HEK293 (cell line): ENCODE measurements around the gene PMS1.

ENCODE experiments used
- CTCF ChIA-PET: fragments of 350-600 bp; formaldehyde crosslinking; extraction: SDS; loops from one replicate; lab custom pipeline; 2021; ENCODE audit warnings: antibody characterized with exemption; lab: Yijun Ruan, JAX
- POLR2A ChIA-PET: fragments of 300-600 bp; formaldehyde crosslinking; extraction: SDS; loops from one replicate; lab custom pipeline; 2020; ENCODE audit warnings: antibody characterized with exemption, inconsistent platforms; lab: Yijun Ruan, JAX
- H3K27ac ChIP-seq: fragments of 200-500 bp; sonication (Bioruptor generic); 2 replicates; pipeline ENCODE4 v1.5.1; 2014; ENCODE audit warnings: low read depth, low read length, control low read depth, inconsistent platforms; ENCODE audit errors: extremely low read depth
- H3K36me3 ChIP-seq, 2 experiments: fragments of 200-500 bp in 1 of 2; sonication (Bioruptor generic) in 1 of 2; 1 replicate in 1 of 2; 2 replicates in 1 of 2; pipeline ENCODE4 v1.5.1; 2014 to 2017; ENCODE audit warnings: inconsistent platforms in 2 of 2, low read length in 2 of 2; ENCODE audit not compliant: control insufficient read depth in 2 of 2, insufficient read depth in 1 of 2
- H3K4me1 ChIP-seq: fragments of 200-500 bp; sonication (Bioruptor generic); 2 replicates; pipeline ENCODE4 v1.5.1; 2014; ENCODE audit warnings: mild to moderate bottlenecking, low read length, inconsistent platforms; ENCODE audit not compliant: control insufficient read depth, insufficient read depth
- H3K4me3 ChIP-seq: 2 replicates; pipeline ENCODE4 v1.5.1; 2011; ENCODE audit warnings: low read depth, mild to moderate bottlenecking, control low read depth, low read length, moderate library complexity
- H3K9me3 ChIP-seq: fragments of 200-500 bp; sonication (Bioruptor generic); 2 replicates; pipeline ENCODE4 v1.5.1; 2014; ENCODE audit warnings: low read depth, low read length, inconsistent platforms; ENCODE audit not compliant: control insufficient read depth, insufficient read depth
- BCL6B ChIP-seq: fragments of 450-650 bp; formaldehyde crosslinking; IDR thresholded peaks from 2 replicates; pipeline ENCODE4 v1.5.1; 2017; ENCODE audit warnings: missing biosample characterization, missing genetic modification characterization
- GLI2 ChIP-seq: fragments of 450-650 bp; formaldehyde crosslinking; IDR thresholded peaks from 2 replicates; pipeline ENCODE4; 2017; ENCODE audit warnings: missing biosample characterization, missing genetic modification characterization, low read depth, borderline replicate concordance
- OVOL3 ChIP-seq: fragments of 450-650 bp; formaldehyde crosslinking; IDR thresholded peaks from 2 replicates; pipeline ENCODE4 v1.5.1; 2016; ENCODE audit warnings: missing biosample characterization, missing genetic modification characterization
- PRDM2 ChIP-seq: fragments of 450-650 bp; formaldehyde crosslinking; IDR thresholded peaks from 2 replicates; pipeline ENCODE4 v1.5.1; 2016; ENCODE audit warnings: missing biosample characterization, missing genetic modification characterization, borderline replicate concordance
- SP3 ChIP-seq: fragments of 450-650 bp; formaldehyde crosslinking; IDR thresholded peaks from 2 replicates; pipeline ENCODE4 v1.5.1; 2016; ENCODE audit warnings: missing biosample characterization, missing genetic modification characterization
- TCF7L2 ChIP-seq: IDR thresholded peaks from 2 replicates; pipeline ENCODE4 v1.6.1; 2011; ENCODE audit warnings: low read depth, mild to moderate bottlenecking, inconsistent platforms, low read length, moderate library complexity, borderline replicate concordance
- ZFP37 ChIP-seq: fragments of 450-650 bp; formaldehyde crosslinking; IDR thresholded peaks from 2 replicates; pipeline ENCODE4 v1.5.1; 2016; ENCODE audit warnings: missing biosample characterization, missing genetic modification characterization
- ZNF155 ChIP-seq: fragments of 450-650 bp; formaldehyde crosslinking; IDR thresholded peaks from 2 replicates; pipeline ENCODE4 v1.5.1; 2016; ENCODE audit warnings: missing biosample characterization, missing genetic modification characterization
- ZNF311 ChIP-seq: fragments of 450-650 bp; formaldehyde crosslinking; IDR thresholded peaks from 2 replicates; pipeline ENCODE4 v1.5.1; 2017; ENCODE audit warnings: missing biosample characterization, missing genetic modification characterization, borderline replicate concordance
- ZNF544 ChIP-seq: fragments of 450-650 bp; formaldehyde crosslinking; IDR thresholded peaks from 2 replicates; pipeline ENCODE4 v1.5.0; 2017; ENCODE audit warnings: missing biosample characterization, missing genetic modification characterization
- ZNF549 ChIP-seq: fragments of 450-650 bp; IDR thresholded peaks from 2 replicates; pipeline ENCODE4 v1.5.1; 2018; ENCODE audit warnings: missing biosample characterization, missing genetic modification characterization, mild to moderate bottlenecking, inconsistent platforms, moderate library complexity
- ZNF600 ChIP-seq: fragments of 450-650 bp; formaldehyde crosslinking; IDR thresholded peaks from 2 replicates; pipeline ENCODE4 v1.5.1; 2016; ENCODE audit warnings: missing biosample characterization, missing genetic modification characterization
- ZNF654 ChIP-seq: fragments of 450-650 bp; formaldehyde crosslinking; IDR thresholded peaks from 2 replicates; pipeline ENCODE4 v1.5.1; 2016; ENCODE audit warnings: low read depth, missing biosample characterization, missing genetic modification characterization
- ZNF747 ChIP-seq: fragments of 450-650 bp; formaldehyde crosslinking; IDR thresholded peaks from 2 replicates; pipeline ENCODE4 v1.5.1; 2016; ENCODE audit warnings: missing biosample characterization, missing genetic modification characterization
- ZNF768 ChIP-seq: fragments of 450-650 bp; formaldehyde crosslinking; IDR thresholded peaks from 2 replicates; pipeline ENCODE4 v1.5.1; 2018; ENCODE audit warnings: missing biosample characterization, mild to moderate bottlenecking, missing genetic modification characterization
- TF ChIP-seq, protein P1 (sequence below): fragments of 450-650 bp; formaldehyde crosslinking; IDR thresholded peaks from 2 replicates; pipeline ENCODE4 v1.5.1; 2016; ENCODE audit warnings: missing biosample characterization, missing genetic modification characterization, borderline replicate concordance
- TF ChIP-seq, protein P2 (sequence below): fragments of 450-650 bp; IDR thresholded peaks from 2 replicates; pipeline ENCODE4 v1.5.1; 2018; ENCODE audit warnings: missing biosample characterization, mild to moderate bottlenecking, missing genetic modification characterization
- TF ChIP-seq, protein P3 (sequence below): IDR thresholded peaks from 2 replicates; pipeline ENCODE4 v1.6.1; 2011; ENCODE audit warnings: mild to moderate bottlenecking, low read depth, low read length, borderline replicate concordance

The PMS1 gene

DNA sequence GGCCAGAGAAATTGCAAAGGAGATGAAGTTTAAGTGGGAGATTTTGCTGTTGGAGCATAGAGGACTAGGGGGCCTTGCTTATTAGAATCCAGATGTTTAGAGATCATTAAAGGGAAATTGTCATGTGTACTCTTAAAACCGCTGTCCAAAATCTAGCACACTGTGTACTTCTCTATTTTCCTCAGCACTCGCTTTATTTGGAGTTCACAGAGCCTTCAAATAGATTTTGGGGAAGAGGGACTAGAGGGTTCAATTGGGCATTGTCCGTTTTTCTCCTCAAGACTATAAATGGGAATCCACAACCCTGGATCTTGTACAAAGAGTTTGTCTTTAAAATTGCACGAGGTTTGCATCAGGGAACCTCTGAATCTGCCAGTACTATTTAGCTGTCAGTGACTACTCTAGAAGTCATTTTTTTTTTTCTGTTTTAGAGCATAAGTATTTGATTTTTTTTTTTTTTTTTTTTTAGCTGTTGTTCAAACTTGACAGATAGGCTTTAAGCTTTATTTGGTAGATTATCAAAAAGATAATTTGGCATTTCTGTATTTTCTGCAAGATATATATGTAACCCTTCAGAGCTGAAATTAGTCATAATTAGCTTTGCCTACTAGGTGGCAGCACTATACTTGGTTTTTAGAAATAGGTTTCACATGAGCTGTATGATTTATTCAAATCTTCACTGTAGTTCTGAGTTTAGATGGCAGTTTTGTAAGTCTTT is 14.2 kb downstream of the PMS1 start:
- POLR2A ChIA-PET: interaction anchor here (0.6 to 1.3 kb wide), 3 partner anchors 14 to 1879 kb away, joined by 3 to 5 read pairs (median 4); partner anchors contain the start of genes ORMDL1 and PMS1
- H3K36me3 ChIP-seq: peaks cover 26 to 49% of the 10 kb centered on the region in 2 experiments
- TF ChIP-seq ZNF654: peak; percentile 56
- no peak for TF ChIP-seq BCL6B (tag by site-specific recombination)
- TF ChIP-seq, all 188 proteins: peak for 1
- Histone ChIP-seq H3K4me3 (no peak overlapping the region), H3K9me3 (no peaks in the 10 kb centered on the region), H3K4me1 (peaks cover 9% of the 10 kb centered on the region; the same call in 1 of the 2 replicates), H3K27ac (no peak overlapping the region)
- CTCF ChIA-PET: interaction anchor here (0.6 to 2.4 kb wide), 20 partner anchors 9 to 491 kb away, joined by 3 to 14 read pairs (median 4); partner anchors contain the start of gene MSTN

DNA sequence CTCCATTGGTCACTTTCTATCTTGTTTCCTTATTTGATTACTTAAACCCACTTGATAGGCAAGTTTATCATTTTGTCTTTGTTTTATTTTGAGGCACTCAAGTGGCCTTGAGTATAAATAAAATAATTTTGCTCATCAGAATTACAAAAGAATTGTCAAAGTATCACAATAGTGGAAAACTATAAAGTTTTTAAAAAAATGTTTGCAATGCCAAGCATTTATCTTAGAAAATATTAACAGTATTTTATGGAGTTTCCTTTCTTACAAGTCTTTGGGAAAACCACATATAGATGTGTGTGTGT is 14.7 kb downstream of the PMS1 start:
- Histone ChIP-seq H3K4me1 (peaks cover 9% of the 10 kb centered on the region; the same call in 1 of the 2 replicates), H3K27ac (no peak overlapping the region), H3K9me3 (no peaks in the 10 kb centered on the region)
- POLR2A ChIA-PET: interaction anchor here (0.6 to 0.7 kb wide), 2 partner anchors 127 to 1879 kb away, joined by 4 to 5 read pairs; no protein-coding TSS in a partner anchor
- TF ChIP-seq, protein P1, sequence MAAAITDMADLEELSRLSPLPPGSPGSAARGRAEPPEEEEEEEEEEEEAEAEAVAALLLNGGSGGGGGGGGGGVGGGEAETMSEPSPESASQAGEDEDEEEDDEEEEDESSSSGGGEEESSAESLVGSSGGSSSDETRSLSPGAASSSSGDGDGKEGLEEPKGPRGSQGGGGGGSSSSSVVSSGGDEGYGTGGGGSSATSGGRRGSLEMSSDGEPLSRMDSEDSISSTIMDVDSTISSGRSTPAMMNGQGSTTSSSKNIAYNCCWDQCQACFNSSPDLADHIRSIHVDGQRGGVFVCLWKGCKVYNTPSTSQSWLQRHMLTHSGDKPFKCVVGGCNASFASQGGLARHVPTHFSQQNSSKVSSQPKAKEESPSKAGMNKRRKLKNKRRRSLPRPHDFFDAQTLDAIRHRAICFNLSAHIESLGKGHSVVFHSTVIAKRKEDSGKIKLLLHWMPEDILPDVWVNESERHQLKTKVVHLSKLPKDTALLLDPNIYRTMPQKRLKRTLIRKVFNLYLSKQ: no peak
- TF ChIP-seq, all 188 proteins: peak for 0
- Histone ChIP-seq H3K36me3 (peaks cover 21 to 44% of the 10 kb centered on the region in 2 experiments), H3K4me3 (no peak overlapping the region)
- CTCF ChIA-PET: interaction anchor here (0.6 to 2.4 kb wide), 17 partner anchors 9 to 491 kb away, joined by 3 to 14 read pairs (median 4); partner anchors contain the start of gene MSTN

- Histone ChIP-seq H3K27ac (no peak overlapping the region), H3K9me3 (no peaks in the 10 kb centered on the region), H3K4me1 (peaks cover 9% of the 10 kb centered on the region; the same call in 1 of the 2 replicates), H3K36me3 (peaks cover 15 to 40% of the 10 kb centered on the region in 2 experiments; a peak in 2 of 3 replicates), H3K4me3 (no peak overlapping the region)
- CTCF ChIA-PET: interaction anchor here (0.9 to 2.4 kb wide), 6 partner anchors 10 to 273 kb away, joined by 4 to 14 read pairs (median 6); no protein-coding TSS in a partner anchor
- POLR2A ChIA-PET: no interaction called here
- no peak for TF ChIP-seq ZNF600
- TF ChIP-seq ZNF768 (tag by site-specific recombination): no peak
- no peak for TF ChIP-seq OVOL3 (tag by site-specific recombination)
- TF ChIP-seq PRDM2 (tag by site-specific recombination): no peak
- no peak for TF ChIP-seq ZNF155 (tag by site-specific recombination)
- no peak for TF ChIP-seq ZNF747
- TF ChIP-seq TCF7L2: no peak
- no peak for TF ChIP-seq ZNF544 (tag by site-specific recombination)
- TF ChIP-seq GLI2 (tag by site-specific recombination): no peak
- TF ChIP-seq ZNF549: no peak
- TF ChIP-seq, protein P2, sequence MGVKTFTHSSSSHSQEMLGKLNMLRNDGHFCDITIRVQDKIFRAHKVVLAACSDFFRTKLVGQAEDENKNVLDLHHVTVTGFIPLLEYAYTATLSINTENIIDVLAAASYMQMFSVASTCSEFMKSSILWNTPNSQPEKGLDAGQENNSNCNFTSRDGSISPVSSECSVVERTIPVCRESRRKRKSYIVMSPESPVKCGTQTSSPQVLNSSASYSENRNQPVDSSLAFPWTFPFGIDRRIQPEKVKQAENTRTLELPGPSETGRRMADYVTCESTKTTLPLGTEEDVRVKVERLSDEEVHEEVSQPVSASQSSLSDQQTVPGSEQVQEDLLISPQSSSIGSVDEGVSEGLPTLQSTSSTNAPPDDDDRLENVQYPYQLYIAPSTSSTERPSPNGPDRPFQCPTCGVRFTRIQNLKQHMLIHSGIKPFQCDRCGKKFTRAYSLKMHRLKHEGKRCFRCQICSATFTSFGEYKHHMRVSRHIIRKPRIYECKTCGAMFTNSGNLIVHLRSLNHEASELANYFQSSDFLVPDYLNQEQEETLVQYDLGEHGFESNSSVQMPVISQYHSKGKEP: no peak
- TF ChIP-seq ZFP37 (tag by site-specific recombination): no peak
- TF ChIP-seq SP3 (tag by site-specific recombination): no peak
- TF ChIP-seq ZNF311 (tag by site-specific recombination): no peak
- TF ChIP-seq, protein P3, sequence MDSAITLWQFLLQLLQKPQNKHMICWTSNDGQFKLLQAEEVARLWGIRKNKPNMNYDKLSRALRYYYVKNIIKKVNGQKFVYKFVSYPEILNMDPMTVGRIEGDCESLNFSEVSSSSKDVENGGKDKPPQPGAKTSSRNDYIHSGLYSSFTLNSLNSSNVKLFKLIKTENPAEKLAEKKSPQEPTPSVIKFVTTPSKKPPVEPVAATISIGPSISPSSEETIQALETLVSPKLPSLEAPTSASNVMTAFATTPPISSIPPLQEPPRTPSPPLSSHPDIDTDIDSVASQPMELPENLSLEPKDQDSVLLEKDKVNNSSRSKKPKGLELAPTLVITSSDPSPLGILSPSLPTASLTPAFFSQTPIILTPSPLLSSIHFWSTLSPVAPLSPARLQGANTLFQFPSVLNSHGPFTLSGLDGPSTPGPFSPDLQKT: no peak
Measured at GRCh38 chr2:189799531-189799930, 15.3 kb downstream of the PMS1 start.
